ENCODE data around the gene ENTREP1. TPM values are rescaled to one million over a fixed set of nuclear protein-coding genes. Genes with fewer than 3 reads are reported as not detected.

ENTREP1 gene, protein sequence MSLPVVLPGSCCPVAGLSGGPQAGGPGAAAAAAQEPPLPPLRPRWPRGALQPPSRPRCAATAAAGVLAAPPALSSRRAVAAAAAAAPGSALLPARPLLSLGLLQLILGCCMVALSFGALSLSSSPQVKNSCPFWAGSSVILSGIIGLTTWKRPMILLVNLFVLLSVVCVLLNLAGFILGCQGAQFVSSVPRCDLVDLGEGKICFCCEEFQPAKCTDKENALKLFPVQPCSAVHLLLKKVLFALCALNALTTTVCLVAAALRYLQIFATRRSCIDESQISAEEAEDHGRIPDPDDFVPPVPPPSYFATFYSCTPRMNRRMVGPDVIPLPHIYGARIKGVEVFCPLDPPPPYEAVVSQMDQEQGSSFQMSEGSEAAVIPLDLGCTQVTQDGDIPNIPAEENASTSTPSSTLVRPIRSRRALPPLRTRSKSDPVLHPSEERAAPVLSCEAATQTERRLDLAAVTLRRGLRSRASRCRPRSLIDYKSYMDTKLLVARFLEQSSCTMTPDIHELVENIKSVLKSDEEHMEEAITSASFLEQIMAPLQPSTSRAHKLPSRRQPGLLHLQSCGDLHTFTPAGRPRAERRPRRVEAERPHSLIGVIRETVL
- 0.28 to 0.71 TPM (median 0.49 TPM) in 5 replicates for total RNA-seq (2022; extraction: Qiagen RNA extraction; ENCODE audit: low read depth)

DNA sequence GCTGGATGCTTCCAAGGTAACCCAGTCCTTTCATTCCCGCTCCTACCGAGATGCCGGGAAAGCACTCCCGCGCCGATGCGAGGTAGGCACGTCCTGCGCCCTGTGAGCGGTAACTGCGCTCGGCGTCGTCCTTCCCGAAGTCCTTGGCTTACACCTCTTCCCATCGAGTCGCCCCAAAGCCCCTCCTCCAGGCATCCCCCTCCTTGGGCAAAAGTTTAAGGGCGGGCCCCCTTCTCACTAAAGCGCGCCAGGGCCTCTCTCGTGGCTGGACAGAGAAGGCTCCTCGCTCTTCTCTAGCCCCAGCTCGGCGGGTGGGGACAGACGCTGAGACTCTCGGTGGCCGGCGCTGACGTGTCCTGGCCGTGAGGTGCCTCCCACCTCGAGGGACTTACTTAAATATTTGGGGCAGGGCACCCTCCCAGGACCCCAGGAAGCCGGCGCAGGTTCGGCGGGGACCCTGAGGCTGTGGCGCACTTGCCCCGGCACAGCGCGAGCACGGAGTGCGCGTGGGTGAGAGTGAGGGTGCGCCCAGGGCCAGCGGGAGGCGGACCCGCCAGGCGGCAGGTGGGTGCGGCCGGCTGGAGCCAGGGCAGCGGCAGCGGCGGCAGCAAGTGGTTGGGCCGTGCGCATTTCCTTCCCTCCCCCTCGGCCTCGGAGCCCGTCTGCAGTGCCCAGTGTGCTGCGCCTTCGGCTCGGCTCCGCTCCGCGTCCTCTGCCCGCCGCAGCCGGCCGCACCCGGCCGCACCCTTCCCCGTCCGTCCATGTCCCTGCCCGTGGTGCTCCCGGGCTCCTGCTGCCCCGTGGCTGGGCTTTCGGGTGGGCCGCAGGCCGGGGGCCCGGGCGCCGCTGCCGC is at the start of gene ENTREP1:
TSS of gene ENTREP1 (plus strand) at position 667 of the 853 bp plus-strand sequence. CDS start at position 762, 95 bp downstream.

Other genes starting within 250 kb of the ENTREP1 start
- 3.3 to 5.9 TPM (median 4.7 TPM) in 5 replicates for gene TJP2, start 150.9 kb upstream of the ENTREP1 start, total RNA-seq (2022; extraction: Qiagen RNA extraction; ENCODE audit: low read depth)

All from A549 treated with RU486 at 1 μM for 4 hours (cell line).